Measurements from ENCODE around the gene KIAA0040.

Gene KIAA0040

GRCh38 chr1:175192630-175193526 is at the start of gene KIAA0040:
KIAA0040 (minus strand) TSS chr1:175192776; CDS start chr1:175161013, 31,763 bp downstream.
- peak; percentile 37 for DNase-seq

- no peak for DNase-seq
Measured at GRCh38 chr1:175237389-175237788, 44.8 kb upstream of the KIAA0040 start.

DNA sequence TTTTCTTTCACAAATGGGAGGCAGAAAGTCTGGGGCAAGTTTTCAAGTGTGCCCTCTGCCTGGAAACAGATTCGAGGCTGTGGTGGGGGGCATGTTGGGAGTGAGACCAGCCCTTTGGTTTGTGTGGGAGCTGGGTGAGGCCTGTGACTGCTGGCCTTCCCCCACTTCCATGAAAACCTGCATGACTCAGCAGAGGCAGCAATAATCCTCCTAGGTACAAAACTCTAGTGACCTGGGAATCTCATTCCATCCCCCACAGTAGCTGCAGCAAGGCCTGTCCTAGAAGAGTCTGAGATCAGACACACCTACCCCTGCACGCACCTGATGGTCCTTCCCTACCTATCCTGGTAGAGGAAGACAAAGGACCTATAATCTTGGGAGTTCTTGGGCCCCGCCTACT is 42.1 kb upstream of the KIAA0040 start:
- no peak for DNase-seq

DNA sequence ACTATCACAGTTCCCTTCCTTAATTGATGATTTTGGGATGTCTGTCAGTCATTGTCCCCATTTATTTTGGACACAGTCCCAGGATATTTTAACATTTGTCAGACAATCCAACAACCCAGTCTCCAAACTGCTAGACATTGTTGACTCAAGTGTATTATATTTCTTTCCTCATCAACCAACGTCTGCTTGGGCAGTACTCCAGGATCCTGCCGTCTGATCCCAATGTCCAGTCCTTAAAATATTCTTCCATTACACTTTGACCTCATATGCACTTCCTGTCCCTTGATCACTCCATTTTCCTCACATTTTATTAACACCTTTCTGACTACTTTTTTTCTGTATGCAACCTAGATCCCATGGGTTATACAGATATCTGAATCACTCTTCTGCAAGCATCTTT is 39.8 kb upstream of the KIAA0040 start:
- DNase-seq = no peak

GRCh38 chr1:175225805-175226129 is 33.2 kb upstream of the KIAA0040 start:
- no peak for DNase-seq

DNA sequence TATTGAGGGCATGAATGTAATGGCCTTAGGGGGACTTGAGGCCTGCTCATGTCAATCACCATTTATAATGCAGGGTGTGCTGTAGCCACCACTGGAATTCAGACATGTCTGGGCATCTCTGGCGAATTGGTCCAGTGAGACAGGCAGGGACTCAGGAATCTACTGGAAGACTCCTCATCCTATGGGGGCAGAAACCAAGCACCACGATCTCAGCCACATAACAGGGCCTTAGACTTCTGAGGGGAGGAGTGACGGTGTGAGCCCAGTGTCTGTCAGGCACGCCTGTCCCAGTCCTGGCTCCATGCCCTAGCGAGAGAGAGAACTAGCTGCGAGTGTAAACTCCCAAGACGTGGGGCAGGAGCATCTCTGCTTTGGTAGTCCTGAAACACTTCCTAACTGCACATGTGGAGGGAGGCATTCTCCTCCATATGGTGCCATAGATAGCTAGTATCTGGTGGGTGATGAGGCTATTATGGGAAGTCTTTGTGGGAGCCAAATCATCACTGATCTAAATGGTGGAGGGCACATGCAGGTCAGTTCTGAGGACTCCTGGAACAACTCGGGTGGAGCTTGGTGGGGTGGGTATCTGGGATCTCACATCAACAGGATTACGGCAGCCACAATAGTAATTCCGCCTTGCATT is 29.8 kb upstream of the KIAA0040 start:
- no peak for DNase-seq

DNA sequence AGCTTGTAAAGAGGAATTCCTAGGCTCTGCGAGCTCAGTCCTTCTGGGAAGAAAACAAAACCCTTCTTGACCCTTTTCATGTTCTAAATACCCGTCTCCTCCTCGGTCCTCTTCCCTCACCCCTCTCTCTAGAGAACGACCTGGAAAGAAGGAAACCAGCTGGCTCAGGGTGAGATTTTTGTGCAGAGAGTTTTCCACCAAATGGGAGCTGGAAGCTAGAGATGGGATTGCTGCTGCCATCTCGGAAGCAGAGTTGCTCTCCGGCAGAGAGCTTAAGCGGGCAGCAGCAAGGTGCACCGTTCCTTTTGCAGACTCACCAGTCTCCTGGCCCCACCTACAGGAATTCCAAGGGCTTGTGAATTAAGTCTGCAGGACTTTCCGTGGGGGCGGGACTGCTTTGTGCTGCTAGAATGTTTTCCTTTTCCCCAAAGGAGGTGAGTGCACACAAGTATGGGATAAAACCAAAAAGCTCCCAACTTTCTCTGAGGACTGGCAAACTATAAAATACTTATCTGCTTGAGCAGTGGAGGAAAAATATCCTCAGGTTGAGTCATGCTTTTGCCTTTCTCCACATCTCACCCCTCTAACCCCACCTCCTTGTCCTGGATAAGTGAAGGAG is 29.1 kb upstream of the KIAA0040 start:
- DNase-seq = peak; percentile 3

DNA sequence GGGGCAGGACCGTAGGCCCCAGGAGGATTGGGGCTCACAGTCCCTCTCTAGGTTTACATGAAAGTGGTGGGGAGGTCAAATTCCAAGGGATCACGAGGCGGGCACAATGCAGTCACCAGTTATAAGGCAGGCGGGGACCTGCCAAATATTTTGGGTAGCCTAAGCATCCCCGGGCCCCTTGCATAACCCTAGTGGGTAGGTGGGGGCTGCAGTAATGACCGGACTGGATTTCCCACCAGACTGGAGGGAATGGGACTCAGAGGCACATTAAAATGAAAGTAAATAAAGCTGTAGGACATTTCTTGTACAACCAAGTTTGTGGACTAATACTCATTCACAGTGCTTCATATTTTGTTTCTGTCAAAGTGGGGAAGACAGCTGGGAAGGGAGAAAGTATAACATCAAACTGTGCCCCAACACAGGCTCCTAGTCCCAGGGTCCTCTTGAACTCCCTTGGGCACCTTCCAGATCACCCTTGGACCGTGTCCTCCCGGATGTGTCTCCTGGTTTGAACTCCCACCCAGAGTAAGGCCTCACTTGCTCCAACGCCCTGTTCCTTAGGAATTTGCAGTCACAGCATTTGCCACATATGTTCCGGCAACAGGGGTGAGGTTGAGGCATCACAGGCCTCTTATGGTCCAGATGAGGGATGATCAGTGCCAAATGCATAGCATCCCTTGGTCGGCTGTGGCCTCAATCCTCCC is 28.4 kb upstream of the KIAA0040 start:
- no peak for DNase-seq

GRCh38 chr1:175219774-175220173 is 27.2 kb upstream of the KIAA0040 start:
- no peak for DNase-seq

- no peak for DNase-seq
Measured at GRCh38 chr1:175218786-175219434, 26.3 kb upstream of the KIAA0040 start.

- DNase-seq = no peak
Measured at GRCh38 chr1:175217721-175218531, 25.4 kb upstream of the KIAA0040 start.

GRCh38 chr1:175216444-175216843 is 23.9 kb upstream of the KIAA0040 start:
- DNase-seq = no peak

- DNase-seq = no peak
Measured at GRCh38 chr1:175211656-175212055, 19.1 kb upstream of the KIAA0040 start.

GRCh38 chr1:175210744-175211143 is 18.2 kb upstream of the KIAA0040 start:
- no peak for DNase-seq

DNA sequence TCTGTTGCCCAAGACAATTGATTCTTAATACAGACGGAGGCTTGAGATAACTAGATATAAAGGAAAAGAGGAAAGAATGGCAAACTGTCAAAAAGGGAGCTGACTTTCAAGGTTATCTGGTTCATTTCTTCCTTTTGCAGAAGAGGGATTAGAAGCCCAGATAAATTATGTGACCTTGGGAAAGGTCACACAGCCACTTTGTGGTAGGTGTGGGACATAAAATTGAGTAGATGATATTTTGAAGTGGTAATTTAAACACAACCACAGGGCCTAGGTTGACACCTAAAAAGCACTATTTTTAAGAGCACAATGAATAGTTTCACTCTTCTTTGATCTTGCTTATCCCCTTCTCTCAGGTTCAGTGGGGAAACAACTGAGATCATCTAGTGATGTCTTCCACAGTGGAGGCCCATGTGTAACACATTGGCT is 16.9 kb upstream of the KIAA0040 start:
- no peak for DNase-seq

- no peak for DNase-seq
Measured at GRCh38 chr1:175208773-175209492, 16.4 kb upstream of the KIAA0040 start.

GRCh38 chr1:175207971-175208370 is 15.4 kb upstream of the KIAA0040 start:
- DNase-seq = no peak

DNA sequence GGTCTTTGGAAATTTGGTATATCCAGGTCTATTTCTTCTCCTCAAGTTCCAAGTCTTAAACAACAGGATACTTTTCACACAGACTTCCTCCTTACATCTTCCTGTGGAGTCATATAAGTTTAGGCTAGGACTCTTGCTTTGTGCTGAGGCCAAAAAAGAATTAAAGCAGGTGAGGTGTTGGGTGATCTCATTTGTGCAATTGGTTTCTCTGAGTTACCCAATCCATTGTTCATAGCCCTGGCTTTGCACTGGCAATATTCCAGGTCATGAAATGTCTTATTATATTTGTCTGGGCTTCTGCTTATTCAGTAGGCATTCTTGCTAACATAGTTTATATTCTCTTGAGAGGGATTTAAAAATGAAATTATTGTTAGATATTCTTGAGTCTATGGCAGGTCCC is 14.1 kb upstream of the KIAA0040 start:
- DNase-seq = no peak

DNA sequence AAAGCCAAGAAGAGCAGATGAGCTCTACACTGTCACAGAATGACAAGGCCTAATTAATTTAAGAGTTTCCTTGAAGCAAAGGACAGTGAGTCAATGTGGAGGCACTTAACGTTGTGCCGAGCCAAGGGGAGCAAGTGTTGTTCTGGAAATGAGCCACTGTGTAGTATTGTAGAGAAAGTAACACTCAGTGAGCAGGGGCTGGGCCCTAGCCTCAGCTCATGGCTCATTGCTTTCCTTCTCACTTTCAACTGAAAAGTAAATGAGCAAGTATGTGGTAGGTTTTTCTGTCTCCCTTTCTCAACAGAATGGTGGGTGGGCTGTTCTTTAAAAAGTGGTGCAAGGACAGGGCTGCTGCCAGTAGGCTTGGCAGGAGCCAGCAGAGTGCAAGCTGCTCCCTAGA is 11.8 kb upstream of the KIAA0040 start:
- DNase-seq = no peak

DNA sequence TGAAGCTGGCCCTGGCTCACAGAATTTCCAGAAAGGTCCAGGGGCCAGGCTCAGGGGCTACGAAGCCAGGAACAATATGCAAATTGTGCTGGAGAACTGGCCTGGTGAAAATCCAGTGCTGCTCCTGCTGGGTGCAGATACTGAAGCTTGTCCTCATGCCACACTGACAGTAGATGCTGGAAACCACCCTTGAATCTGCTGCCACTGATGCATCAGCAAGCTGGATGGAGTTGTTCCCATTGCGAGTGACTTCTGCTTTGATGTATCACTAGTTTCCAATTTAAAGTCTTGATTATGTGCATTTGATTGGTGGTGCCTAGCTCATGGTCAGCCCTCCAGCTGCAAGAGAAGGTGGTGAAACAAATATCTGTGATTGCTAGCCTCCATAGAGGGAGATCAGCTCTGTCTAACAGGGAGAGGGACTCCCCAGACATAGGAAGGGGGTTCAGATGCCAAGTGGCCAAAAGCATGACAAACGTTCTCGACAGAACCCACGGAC is 11.0 kb upstream of the KIAA0040 start:
- DNase-seq = no peak

Measured in fibroblast of skin of right biceps (primary cell).